K562 (cell line): ENCODE data around the gene CST7. TPM values are rescaled to one million over a fixed set of nuclear protein-coding genes. Genes with fewer than 3 reads are reported as not detected.

Experiments
- ATAC-seq: fragments of 200-7000 bp; cut with Tn5 transposase; 3 replicates; pipeline ENCODE4 v1.9.1; 2020; ENCODE audit warnings: moderate library complexity
- BruUV-seq: library from RNA; stranded (reverse); fragments of 400-500 nt; replicated peaks from 2 replicates; lab custom pipeline; 2021; lab: Mats Ljungman, UMichigan
- CTCF ChIA-PET: fragments of 300-600 bp; formaldehyde crosslinking; extraction: SDS; loops from one replicate; lab custom pipeline; 2021; ENCODE audit warnings: low intra/inter-chr PET ratio; lab: Yijun Ruan, JAX
- POLR2A ChIA-PET: fragments of 300-600, 350-650 bp; sonication (Branson Sonifier 250); formaldehyde crosslinking; extraction: SDS; loops from one replicate; lab custom pipeline; 2021; ENCODE audit warnings: antibody characterized with exemption, inconsistent platforms; lab: Yijun Ruan, JAX
- DNase-seq, 4 experiments: peaks; one replicate each; pipeline versions ENCODE4 v3.0.0 to v3.0.0-alpha.2; 2011 to 2018; ENCODE audit warnings: low spot score in 3 of 4, mixed read lengths in 3 of 4; ENCODE audit errors: extremely low read depth in 1 of 4
- FAIRE-seq: peaks from 2 replicates; lab custom pipeline; 2011; peaks lifted over from hg19 to GRCh38; lab: Jason Lieb, UNC
- H2AFZ ChIP-seq: 2 replicates; pipeline ENCODE4 v1.6.0; 2011; ENCODE audit warnings: low read depth, low read length, control low read depth, inconsistent platforms
- H3K27ac ChIP-seq: fragments of 200-600 bp; 3 replicates; pipeline ENCODE4 v1.8.0; 2011; ENCODE audit warnings: low read depth, mild to moderate bottlenecking, control low read depth, inconsistent platforms, low read length, moderate library complexity, mixed read lengths; ENCODE audit errors: extremely low read depth
- H3K27me3 ChIP-seq, 2 experiments: fragments of 300-600 bp in 1 of 2; 2 replicates in 1 of 2; 3 replicates in 1 of 2; pipeline versions ENCODE4 v1.6.0 to v1.8.0; 2011; ENCODE audit warnings: inconsistent platforms in 2 of 2, low read length in 2 of 2, mild to moderate bottlenecking in 1 of 2, mixed read lengths in 1 of 2, moderate library complexity in 1 of 2; ENCODE audit not compliant: control insufficient read depth in 2 of 2, insufficient read depth in 2 of 2
- H3K36me3 ChIP-seq: fragments of 300-600 bp; 3 replicates; pipeline ENCODE4 v1.8.0; 2011; ENCODE audit warnings: mild to moderate bottlenecking, low read length, inconsistent platforms; ENCODE audit not compliant: control insufficient read depth, insufficient read depth
- H3K4me1 ChIP-seq, 2 experiments: fragments of 200-600 bp in 1 of 2; replicated peaks in 1 of 2; 2 replicates in 1 of 2; 3 replicates in 1 of 2; pipeline versions ENCODE4 v1.5.1 to v1.8.0; 2011; ENCODE audit warnings: inconsistent platforms in 2 of 2, low read length in 2 of 2, mild to moderate bottlenecking in 1 of 2, mixed read lengths in 1 of 2, moderate library complexity in 1 of 2; ENCODE audit not compliant: control insufficient read depth in 2 of 2, insufficient read depth in 2 of 2
- H3K4me2 ChIP-seq: 2 replicates; pipeline ENCODE4 v1.6.1; 2011; ENCODE audit warnings: low read length, control low read depth, inconsistent platforms, mixed read lengths; ENCODE audit not compliant: insufficient read depth
- H3K4me3 ChIP-seq: fragments of 200-600 bp; sonication (generic), shearing (Covaris generic); 2 replicates; pipeline ENCODE4 v1.5.1; 2016; ENCODE audit warnings: control low read depth, inconsistent platforms
- H3K79me2 ChIP-seq: fragments of 200-600 bp; 3 replicates; pipeline ENCODE4 v1.8.0; 2011; ENCODE audit warnings: low read length, inconsistent platforms; ENCODE audit not compliant: control insufficient read depth, insufficient read depth
- H3K9ac ChIP-seq, 2 experiments: 2 replicates each; pipeline versions ENCODE4 v1.6.0 to v1.6.1; 2011; ENCODE audit warnings: low read depth in 2 of 2, low read length in 2 of 2, control low read depth in 1 of 2, inconsistent platforms in 1 of 2, mild to moderate bottlenecking in 1 of 2, mixed read lengths in 1 of 2; ENCODE audit not compliant: insufficient read depth in 1 of 2
- H3K9me1 ChIP-seq: one replicate; pipeline ENCODE4 v1.6.0; 2011; ENCODE audit warnings: inconsistent platforms, mild to moderate bottlenecking, low read length, moderate library complexity; ENCODE audit not compliant: control insufficient read depth, insufficient read depth
- H3K9me3 ChIP-seq: replicated peaks from 2 replicates; pipeline ENCODE4 v1.5.1; 2011; ENCODE audit warnings: low read depth, low read length, inconsistent platforms; ENCODE audit not compliant: control insufficient read depth, insufficient read depth
- H4K20me1 ChIP-seq: replicated peaks from 2 replicates; pipeline ENCODE4 v1.6.1; 2011; ENCODE audit warnings: low read length, inconsistent platforms, mixed read lengths; ENCODE audit not compliant: control insufficient read depth, insufficient read depth
- ARNT ChIP-seq, 2 experiments: fragments of 450-650 bp; IDR thresholded peaks; 2 replicates each; pipeline ENCODE4 v1.6.1; 2016; ENCODE audit warnings: mild to moderate bottlenecking in 1 of 2
- NCOA1 ChIP-seq: fragments of 450-650 bp; IDR thresholded peaks from 2 replicates; pipeline ENCODE4 v1.6.1; 2016; ENCODE audit warnings: low read depth
- SMARCA5 ChIP-seq: fragments of 450-650 bp; IDR thresholded peaks from 2 replicates; pipeline ENCODE4 v1.6.1; 2016
- SNIP1 ChIP-seq: fragments of 450-650 bp; IDR thresholded peaks from 2 replicates; pipeline ENCODE4 v1.7.1; 2017; ENCODE audit warnings: low read depth, mild to moderate bottlenecking
- TAF7 ChIP-seq: fragments of 450-650 bp; IDR thresholded peaks from 2 replicates; pipeline ENCODE4 v1.6.1; 2016; ENCODE audit warnings: missing genetic modification characterization, missing compliant biosample characterization
- WGBS: fragments of 100-300 bp; shearing (Covaris generic); methylation state at CpG from one replicate; pipeline ENCODE4 v1.1.6; 2016; ENCODE audit warnings: low coverage, mixed read lengths; ENCODE audit not compliant: insufficient coverage; ENCODE audit errors: missing lambda C conversion rate; 5-methylcytosine and 5-hydroxymethylcytosine counted together
- in situ Hi-C: fragments of 300-500 bp; cut with MboI; formaldehyde crosslinking; loops from 4 replicates; pipeline ENCODE4 v1.15.0; 2018; ENCODE audit warnings: inconsistent platforms, mixed read lengths
- intact Hi-C: fragments of 100-400 bp; cut with micrococcal nuclease; formaldehyde crosslinking; loops from 2 replicates; pipeline ENCODE4 v1.14.2; 2022
- polyA plus RNA-seq, 8 experiments: library from polyadenylated mRNA; depleted of rRNA in 4 of 8; stranded (reverse) in 5 of 8; unstranded in 3 of 8; fragments of >200 nt; fragmentation: Nextera tagmentation in 2 of 8; fragmentation: Illumina TruSeq in 1 of 8; extraction: Ambion mirVana in 2 of 8; extraction: Trizol in 1 of 8; gene quantifications; 2 replicates each; pipeline versions ENCODE4 v1.2.1 to v1.2.3, GENCODE V29; 2011 to 2014; ENCODE audit warnings: inconsistent platforms in 1 of 8, missing spikeins in 1 of 8
- total RNA-seq, 7 experiments: library from RNA; depleted of rRNA in 6 of 7; stranded (reverse); fragments of >200 nt in 6 of 7; fragmentation: Illumina TruSeq in 2 of 7; extraction: Trizol in 2 of 7; gene quantifications; 2 replicates each; pipeline versions ENCODE4 v1.2.1 to v1.2.3, GENCODE V29; 2011 to 2021; ENCODE audit warnings: low replicate concordance in 1 of 7
- TF ChIP-seq, protein P1 (sequence below): sonication (generic); formaldehyde crosslinking; IDR thresholded peaks from 2 replicates; pipeline ENCODE4 v1.5.0; 2020; ENCODE audit warnings: missing genetic modification reagents
- TF ChIP-seq, protein P2 (sequence below), 2 experiments: fragments of 450-650 bp in 1 of 2; sonication (generic) in 1 of 2; formaldehyde crosslinking in 1 of 2; IDR thresholded peaks; 2 replicates each; pipeline versions ENCODE4 v1.7.1 to v1.9.0; 2016 to 2022; ENCODE audit warnings: inconsistent platforms in 1 of 2, mild to moderate bottlenecking in 1 of 2, missing genetic modification reagents in 1 of 2

Gene CST7
- total and polyA plus RNA-seq, 9 of the 15 experiments (the other 6 are each of a cell fraction or from before 2014, with no cell fraction given): not detected

- TF ChIP-seq, protein P1, sequence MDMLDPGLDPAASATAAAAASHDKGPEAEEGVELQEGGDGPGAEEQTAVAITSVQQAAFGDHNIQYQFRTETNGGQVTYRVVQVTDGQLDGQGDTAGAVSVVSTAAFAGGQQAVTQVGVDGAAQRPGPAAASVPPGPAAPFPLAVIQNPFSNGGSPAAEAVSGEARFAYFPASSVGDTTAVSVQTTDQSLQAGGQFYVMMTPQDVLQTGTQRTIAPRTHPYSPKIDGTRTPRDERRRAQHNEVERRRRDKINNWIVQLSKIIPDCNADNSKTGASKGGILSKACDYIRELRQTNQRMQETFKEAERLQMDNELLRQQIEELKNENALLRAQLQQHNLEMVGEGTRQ (CRISPR knock-in tag): no peak
- TF ChIP-seq ARNT (IDR thresholded peaks at IDR 0.05): no peak
These were observed 15.7 kb upstream of the CST7 start (continued) for GRCh38 chr20:24933266-24933908.

GRCh38 chr20:24934101-24934661 lies 14.9 kb upstream of the CST7 start:
- intact Hi-C loops (no loop called here), in situ Hi-C loops (no loop called here)
- ChIA-PET CTCF (no interaction called here), POLR2A (no interaction called here)
- no peak overlapping the region for H2AFZ ChIP-seq
- no peaks in the 10 kb centered on the region for H3K79me2 ChIP-seq
- no peaks in the 10 kb centered on the region for H3K36me3 ChIP-seq
- WGBS: 3% methylated on average over 5 of the region's 9 CpGs
- peaks cover 0 to 3% of the 10 kb centered on the region in 2 experiments; a peak in 1 of 5 replicates for H3K4me1 ChIP-seq
- DNase-seq (no peak), ATAC-seq (no peak), FAIRE-seq (no peak)
- H4K20me1 ChIP-seq: no peaks in the 10 kb centered on the region
- H3K9me3 ChIP-seq: no peaks in the 10 kb centered on the region
- TF ChIP-seq NCOA1 (no peak), TAF7 (tag) (no peak), SMARCA5 (no peak), SNIP1 (no peak)
- TF ChIP-seq, protein P2, sequence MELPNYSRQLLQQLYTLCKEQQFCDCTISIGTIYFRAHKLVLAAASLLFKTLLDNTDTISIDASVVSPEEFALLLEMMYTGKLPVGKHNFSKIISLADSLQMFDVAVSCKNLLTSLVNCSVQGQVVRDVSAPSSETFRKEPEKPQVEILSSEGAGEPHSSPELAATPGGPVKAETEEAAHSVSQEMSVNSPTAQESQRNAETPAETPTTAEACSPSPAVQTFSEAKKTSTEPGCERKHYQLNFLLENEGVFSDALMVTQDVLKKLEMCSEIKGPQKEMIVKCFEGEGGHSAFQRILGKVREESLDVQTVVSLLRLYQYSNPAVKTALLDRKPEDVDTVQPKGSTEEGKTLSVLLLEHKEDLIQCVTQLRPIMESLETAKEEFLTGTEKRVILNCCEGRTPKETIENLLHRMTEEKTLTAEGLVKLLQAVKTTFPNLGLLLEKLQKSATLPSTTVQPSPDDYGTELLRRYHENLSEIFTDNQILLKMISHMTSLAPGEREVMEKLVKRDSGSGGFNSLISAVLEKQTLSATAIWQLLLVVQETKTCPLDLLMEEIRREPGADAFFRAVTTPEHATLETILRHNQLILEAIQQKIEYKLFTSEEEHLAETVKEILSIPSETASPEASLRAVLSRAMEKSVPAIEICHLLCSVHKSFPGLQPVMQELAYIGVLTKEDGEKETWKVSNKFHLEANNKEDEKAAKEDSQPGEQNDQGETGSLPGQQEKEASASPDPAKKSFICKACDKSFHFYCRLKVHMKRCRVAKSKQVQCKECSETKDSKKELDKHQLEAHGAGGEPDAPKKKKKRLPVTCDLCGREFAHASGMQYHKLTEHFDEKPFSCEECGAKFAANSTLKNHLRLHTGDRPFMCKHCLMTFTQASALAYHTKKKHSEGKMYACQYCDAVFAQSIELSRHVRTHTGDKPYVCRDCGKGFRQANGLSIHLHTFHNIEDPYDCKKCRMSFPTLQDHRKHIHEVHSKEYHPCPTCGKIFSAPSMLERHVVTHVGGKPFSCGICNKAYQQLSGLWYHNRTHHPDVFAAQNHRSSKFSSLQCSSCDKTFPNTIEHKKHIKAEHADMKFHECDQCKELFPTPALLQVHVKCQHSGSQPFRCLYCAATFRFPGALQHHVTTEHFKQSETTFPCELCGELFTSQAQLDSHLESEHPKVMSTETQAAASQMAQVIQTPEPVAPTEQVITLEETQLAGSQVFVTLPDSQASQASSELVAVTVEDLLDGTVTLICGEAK (IDR thresholded peaks at IDR 0.05): no peak
- TF ChIP-seq, protein P2 (CRISPR knock-in tag; IDR thresholded peaks at IDR 0.05): no peak
- H3K4me2 ChIP-seq: no peak overlapping the region
- H3K9ac ChIP-seq: no peak overlapping the region
- H3K27ac ChIP-seq: no peak overlapping the region
- H3K27me3 ChIP-seq: no peaks in the 10 kb centered on the region; a peak in 1 of 5 replicates
- no TSS peak for BruUV-seq
- H3K4me3 ChIP-seq: no peak overlapping the region
- H3K9me1 ChIP-seq: no peaks in the 10 kb centered on the region
